ENCODE measurements around the gene TMOD1.

TMOD1 gene

DNA sequence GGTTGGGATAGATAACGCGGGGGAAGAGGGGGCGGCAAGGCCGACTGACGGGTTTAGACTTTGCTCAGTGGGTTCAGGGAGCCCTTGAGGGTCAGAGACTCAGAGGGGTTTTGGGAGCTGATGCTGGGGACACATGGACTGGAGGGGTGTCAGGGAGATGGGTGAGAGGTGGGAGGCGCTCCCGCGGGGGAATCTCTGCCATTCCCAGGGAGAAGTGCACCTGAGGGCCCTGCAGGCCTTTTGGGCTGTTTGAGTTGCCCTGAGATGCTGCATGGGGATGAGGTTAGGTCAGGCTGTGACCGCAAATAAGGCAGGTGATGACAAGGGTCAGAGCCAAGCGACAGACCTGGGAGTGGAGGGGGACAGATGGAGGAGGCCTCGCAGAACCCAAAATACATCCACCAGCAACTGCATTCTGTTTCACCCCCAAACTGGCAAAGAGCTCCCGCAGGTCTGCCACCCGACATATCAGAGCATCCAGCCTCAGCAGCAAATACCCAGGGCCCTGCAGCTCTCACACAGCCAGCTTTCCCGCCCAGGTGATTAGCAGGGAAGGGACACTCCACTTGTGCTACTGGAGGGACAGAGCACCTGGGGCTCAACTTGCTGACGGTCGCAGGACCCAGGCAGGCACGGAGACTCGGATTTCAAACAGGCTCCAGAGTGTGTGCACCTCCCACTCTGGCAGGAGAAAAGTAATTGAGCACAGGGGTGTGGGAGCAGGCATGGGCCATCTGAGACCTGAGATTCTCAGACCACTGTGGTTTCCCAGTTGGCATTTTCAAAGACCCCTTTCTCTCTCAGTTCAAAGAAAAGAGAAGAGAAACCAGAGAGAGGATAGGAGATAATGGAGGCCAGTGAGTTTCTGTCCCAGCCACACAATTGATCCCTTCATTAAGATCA, 26.4 kb downstream of the TMOD1 start:
- TF ChIP-seq ZFX (IDR thresholded peaks at IDR 0.05; ENCODE audit: borderline replicate concordance) = no peak
- TF ChIP-seq, protein P1, sequence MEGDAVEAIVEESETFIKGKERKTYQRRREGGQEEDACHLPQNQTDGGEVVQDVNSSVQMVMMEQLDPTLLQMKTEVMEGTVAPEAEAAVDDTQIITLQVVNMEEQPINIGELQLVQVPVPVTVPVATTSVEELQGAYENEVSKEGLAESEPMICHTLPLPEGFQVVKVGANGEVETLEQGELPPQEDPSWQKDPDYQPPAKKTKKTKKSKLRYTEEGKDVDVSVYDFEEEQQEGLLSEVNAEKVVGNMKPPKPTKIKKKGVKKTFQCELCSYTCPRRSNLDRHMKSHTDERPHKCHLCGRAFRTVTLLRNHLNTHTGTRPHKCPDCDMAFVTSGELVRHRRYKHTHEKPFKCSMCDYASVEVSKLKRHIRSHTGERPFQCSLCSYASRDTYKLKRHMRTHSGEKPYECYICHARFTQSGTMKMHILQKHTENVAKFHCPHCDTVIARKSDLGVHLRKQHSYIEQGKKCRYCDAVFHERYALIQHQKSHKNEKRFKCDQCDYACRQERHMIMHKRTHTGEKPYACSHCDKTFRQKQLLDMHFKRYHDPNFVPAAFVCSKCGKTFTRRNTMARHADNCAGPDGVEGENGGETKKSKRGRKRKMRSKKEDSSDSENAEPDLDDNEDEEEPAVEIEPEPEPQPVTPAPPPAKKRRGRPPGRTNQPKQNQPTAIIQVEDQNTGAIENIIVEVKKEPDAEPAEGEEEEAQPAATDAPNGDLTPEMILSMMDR (IDR thresholded peaks at IDR 0.05) = no peak
- no peak overlapping the region for H3K27ac ChIP-seq

DNA sequence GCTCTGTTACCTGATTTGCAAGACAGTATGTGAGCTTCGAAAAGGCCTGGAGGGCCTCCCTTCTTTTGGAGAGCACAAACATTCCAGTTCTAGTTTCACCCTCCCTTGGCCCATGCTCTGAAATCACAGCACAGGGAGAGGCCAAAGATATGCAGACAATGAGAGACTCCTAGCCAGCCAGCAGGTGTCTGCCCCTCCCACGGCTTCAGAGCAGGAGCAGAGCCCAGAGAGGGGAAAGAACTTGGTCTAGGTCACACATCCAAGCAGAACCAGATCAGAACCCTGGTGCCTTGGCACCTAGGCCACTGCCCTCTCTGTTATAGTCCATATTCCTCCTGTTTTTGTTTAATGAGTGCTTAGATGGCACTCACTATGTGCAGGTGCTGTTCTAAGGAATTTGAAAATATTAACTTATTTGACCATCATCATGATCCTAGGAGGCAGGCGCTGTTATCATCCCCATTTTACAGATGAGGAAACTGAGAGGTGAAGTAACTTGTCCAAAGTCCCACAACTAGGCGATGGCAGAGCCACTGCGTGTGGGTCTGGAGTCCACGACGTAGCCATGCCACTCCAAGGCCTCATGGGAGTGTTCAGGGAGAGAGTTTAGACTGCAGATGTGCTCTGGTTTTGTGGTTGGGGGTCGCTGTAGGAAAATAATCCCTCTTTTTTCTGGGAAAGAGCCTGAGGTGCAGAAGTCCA, 27.2 kb downstream of the TMOD1 start:
- TF ChIP-seq ZFX (IDR thresholded peaks at IDR 0.05; ENCODE audit: borderline replicate concordance) = no peak
- TF ChIP-seq, protein P1 (IDR thresholded peaks at IDR 0.05) = no peak
- no peak overlapping the region for H3K27ac ChIP-seq

GRCh38 chr9:97529363-97530076, 28.1 kb downstream of the TMOD1 start:
- TF ChIP-seq, protein P1 (IDR thresholded peaks at IDR 0.05) = no peak
- TF ChIP-seq ZFX (IDR thresholded peaks at IDR 0.05; ENCODE audit: borderline replicate concordance) = no peak
- no peak overlapping the region for H3K27ac ChIP-seq

- TF ChIP-seq, protein P1 (IDR thresholded peaks at IDR 0.05) = no peak
- no peak for TF ChIP-seq ZFX (IDR thresholded peaks at IDR 0.05; ENCODE audit: borderline replicate concordance)
Observed at GRCh38 chr9:97531888-97532376, 30.5 kb downstream of the TMOD1 start.

GRCh38 chr9:97534185-97534584, 32.7 kb downstream of the TMOD1 start:
- no peak overlapping the region for H3K27ac ChIP-seq
- TF ChIP-seq, protein P1 (IDR thresholded peaks at IDR 0.05) = no peak
- no peak for TF ChIP-seq ZFX (IDR thresholded peaks at IDR 0.05; ENCODE audit: borderline replicate concordance)

More at GRCh38 chr9:97531888-97532376, 30.5 kb downstream of the TMOD1 start:
- H3K27ac ChIP-seq = no peak overlapping the region

GRCh38 chr9:97534961-97535594, 33.6 kb downstream of the TMOD1 start:
- H3K27ac ChIP-seq = no peak overlapping the region

More at GRCh38 chr9:97534961-97535594, 33.6 kb downstream of the TMOD1 start:
- TF ChIP-seq, protein P1 (IDR thresholded peaks at IDR 0.05) = no peak
- no peak for TF ChIP-seq ZFX (IDR thresholded peaks at IDR 0.05; ENCODE audit: borderline replicate concordance)

All from 22Rv1 (cell line).